ELF-1 (cell line): ENCODE data around the gene NKAIN4.

Source experiments
- DNase-seq: peaks from one replicate; pipeline ENCODE4 v3.0.0-alpha.2; 2016; ENCODE audit warnings: low read depth, low spot score

NKAIN4 gene

GRCh38 chr20:63288581-63289251, 34.5 kb upstream of the NKAIN4 start:
- no peak for DNase-seq

GRCh38 chr20:63287697-63288580, 33.7 kb upstream of the NKAIN4 start:
- no peak for DNase-seq

DNA sequence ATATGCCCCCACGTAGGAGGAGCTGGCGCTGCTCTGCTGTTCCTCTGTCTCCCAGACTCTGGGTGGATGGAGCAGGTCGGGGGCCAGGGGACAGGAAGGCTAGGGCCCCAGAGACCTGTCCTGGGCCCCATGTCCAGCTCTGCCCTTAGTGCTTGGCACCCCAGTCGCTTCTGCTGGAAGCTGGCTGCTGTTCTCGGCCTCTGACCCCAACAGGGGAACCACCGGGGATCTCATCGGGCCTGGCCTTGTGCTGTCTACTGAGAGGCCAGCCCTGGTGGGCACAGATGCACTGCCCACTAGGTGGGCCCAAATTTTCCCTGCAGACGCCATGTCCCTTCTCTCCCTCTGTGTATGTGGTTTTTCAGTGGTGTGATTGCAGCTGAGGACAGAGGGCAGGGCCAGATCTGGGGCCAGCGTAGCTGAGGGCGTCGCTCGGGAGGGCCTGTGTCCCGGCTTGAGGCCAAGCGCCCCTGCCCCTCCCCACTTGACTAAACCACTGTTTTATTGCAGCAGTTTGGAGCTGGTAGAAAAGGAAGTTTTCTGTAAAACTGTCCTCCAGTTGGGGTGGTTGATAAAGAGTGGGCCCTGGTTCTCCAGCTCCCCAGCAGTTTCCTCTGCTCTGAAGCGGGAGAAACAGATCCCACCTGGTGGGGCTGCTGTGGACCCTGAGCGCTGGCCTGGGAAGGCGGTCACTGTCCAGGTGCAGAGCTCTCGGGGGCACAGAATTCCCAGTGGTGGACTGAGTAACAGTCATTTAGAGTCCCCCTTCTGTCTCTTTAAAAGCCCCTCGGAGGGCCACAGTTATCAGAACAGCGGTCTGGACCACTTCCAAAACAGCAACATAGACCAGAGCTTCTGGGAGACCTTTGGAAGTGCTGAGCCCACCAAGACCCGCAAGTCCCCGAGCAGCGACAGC, 32.8 kb upstream of the NKAIN4 start:
- no peak for DNase-seq

DNA sequence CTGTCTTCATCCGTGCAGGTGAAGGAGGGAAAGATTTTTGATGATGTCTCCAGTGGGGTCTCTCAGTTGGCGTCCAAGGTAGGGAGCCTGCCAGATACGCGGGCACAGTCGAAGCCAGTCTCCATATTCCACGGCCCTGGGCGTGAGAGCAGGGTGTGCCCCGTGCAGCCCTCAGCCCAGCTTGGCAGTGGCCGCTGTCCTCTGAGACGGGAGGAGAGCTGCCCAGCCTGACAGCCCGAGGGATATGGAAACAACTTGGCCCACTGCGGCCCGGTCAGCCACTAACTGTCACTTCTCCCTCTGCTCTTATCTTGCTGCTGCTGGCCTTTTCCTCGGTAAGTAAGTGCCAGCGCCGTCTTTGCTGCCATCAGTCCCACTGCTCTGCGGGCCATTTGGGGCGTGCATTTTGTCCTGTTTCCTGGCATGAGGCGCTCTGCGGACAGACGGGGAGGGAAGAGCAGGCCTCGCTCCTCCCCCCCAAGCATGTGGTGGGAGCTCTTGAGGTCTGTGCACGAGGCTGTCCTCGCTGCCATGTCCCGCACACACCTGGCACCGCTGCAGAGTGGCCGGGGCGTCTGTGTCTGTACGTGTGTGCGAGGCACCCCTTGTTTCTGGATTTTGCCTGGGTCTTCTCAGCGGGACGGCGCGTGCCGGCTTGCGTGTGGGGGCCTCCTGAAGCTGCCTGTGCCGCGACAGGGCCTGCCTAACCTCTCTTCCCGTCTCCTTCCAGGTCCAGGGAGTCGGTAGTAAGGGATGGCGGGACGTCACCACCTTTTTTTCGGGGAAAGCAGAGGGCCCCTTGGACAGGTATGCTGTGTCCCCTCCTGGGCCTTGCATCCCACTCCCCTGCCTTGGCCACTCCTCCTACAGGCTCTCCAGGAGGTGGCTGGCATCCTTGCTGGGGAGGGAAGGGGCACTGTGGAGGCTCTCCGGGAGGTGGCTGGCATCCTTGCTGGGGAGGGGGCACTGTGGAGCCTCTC, 31.7 kb upstream of the NKAIN4 start:
- DNase-seq: no peak

- no peak for DNase-seq
These were observed 30.8 kb upstream of the NKAIN4 start for GRCh38 chr20:63284981-63285524.

DNA sequence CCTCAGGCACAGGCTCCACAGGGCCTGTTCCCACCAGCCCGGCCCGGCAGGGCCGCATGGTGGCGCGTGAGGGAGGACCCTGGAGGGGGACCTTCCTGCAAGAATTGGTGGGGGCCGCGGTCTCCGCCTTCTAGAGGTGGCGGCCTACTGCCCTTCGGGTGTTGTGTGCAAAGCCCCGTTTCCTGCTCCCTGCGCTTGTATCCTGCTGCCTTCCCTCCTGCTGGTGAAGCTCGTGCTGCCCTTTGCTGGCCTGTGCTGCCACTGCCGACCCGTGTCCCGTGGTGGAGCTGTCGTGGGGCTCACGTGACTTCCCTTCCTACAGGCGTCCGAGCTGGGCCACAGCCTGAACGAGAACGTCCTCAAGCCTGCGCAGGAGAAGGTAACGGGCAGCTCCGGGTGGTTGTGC, 30.3 kb upstream of the NKAIN4 start:
- DNase-seq: no peak

- no peak for DNase-seq
These were observed 29.8 kb upstream of the NKAIN4 start for GRCh38 chr20:63284083-63284440.

GRCh38 chr20:63283397-63284082, 29.3 kb upstream of the NKAIN4 start:
- DNase-seq: no peak

DNA sequence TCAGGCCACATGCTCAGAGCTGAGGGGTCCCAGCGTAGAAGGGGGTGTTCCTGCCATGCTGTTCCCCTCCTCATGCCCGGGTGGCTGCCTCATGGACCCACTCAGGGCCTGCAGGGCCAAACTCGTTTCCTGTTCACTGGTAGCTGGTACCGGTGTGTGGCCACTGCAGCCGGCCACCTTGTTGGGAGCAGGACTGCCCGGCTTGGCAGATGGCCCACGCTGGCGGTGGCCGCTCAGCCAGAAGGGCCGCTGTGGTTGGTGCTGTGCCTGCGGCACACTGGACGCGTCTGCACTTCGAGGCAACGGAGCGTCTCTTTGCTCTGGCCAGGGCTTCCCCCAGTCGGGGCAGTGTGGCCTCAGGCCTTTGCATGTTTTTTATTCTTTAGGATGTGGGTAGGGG, 28.7 kb upstream of the NKAIN4 start:
- no peak for DNase-seq

DNA sequence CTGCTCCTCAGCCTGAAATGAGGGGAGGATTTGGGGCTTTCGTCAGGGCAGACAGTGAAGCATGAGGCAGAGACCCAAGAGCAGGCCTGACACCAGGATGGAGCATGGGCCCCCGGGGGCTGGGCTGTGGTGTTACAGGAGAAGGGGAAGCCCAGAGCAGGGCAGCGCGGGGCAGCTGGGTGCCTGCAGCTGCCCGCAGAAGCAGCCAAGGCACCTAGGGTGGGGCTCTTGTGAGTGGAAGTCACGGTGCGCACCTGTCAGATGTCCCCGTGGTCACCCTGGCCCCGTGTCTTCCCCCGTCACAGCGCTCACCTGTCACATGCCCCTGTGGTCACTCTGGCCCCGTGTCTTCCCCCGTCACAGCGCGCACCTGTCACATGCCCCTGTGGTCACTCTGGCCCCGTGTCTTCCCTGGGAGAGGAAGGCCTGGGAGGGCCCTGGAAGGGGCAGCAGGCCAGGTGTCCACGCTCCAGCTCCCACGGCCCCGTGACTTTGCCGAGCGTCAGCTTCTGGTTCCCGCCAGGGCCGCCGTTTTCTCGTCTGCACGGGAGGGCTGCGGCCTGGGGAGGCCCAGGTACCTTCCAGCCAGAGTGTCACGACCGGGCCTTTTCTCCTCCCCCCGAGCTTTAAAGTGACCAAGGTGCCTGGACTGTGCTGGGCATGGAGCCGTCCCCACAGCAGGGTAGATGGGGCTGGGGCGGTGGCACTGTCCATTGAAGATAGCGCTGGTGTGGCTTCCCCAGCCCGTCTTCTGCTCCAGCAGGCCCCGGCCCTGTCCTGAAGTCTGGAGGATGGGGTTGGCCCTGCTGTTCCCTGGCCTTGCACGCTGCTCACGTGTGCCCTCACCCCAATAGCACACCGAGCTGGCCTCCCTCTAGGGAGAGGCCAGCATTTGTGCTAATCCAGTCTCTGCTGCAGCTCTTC, 27.7 kb upstream of the NKAIN4 start:
- DNase-seq: no peak

GRCh38 chr20:63280929-63281545, 26.8 kb upstream of the NKAIN4 start:
- DNase-seq: peak; percentile 48

- no peak for DNase-seq
These were observed 26.1 kb upstream of the NKAIN4 start for GRCh38 chr20:63280371-63280770.

GRCh38 chr20:63279931-63280330, 25.7 kb upstream of the NKAIN4 start:
- no peak for DNase-seq

- no peak for DNase-seq
These were observed 24.4 kb upstream of the NKAIN4 start for GRCh38 chr20:63278661-63279060.

GRCh38 chr20:63277466-63278272, 23.4 kb upstream of the NKAIN4 start:
- DNase-seq: no peak

- no peak for DNase-seq
These were observed 22.7 kb upstream of the NKAIN4 start for GRCh38 chr20:63276956-63277355.

DNA sequence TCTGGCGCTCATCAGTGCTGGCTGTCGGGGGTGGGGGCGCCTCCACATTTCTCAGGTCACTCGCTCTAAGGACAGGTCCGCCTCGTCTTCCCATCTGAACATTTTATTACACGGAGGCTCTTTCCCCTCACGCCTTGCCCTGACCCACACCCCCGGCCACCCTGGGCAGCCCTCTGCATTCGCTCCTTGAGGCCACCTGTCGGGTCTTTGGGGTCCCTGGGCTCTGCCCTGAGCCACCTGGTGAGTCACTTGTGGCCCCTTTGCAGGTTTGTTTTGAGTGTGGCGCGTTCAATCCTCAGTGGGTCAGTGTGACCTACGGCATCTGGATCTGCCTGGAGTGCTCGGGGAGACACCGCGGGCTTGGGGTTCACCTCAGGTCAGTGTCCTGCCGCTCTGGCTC, 21.6 kb upstream of the NKAIN4 start:
- no peak for DNase-seq
